Ureter (tissue), 1 donor: ENCODE measurements around the gene ZFP36L1. TPM values are rescaled to one million over a fixed set of nuclear protein-coding genes. Genes with fewer than 3 reads are reported as not detected.

Experiments
- DNase-seq: peaks from one replicate; pipeline ENCODE4 v3.0.0-alpha.2; 2020; ENCODE audit warnings: low spot score
- total RNA-seq: library from RNA; stranded (reverse); gene quantifications from one replicate; pipeline ENCODE4 v1.2.4, GENCODE V29; 2023
- donor health status: DM: yes; HTN: yes; CAD: no.

ZFP36L1 gene, protein sequence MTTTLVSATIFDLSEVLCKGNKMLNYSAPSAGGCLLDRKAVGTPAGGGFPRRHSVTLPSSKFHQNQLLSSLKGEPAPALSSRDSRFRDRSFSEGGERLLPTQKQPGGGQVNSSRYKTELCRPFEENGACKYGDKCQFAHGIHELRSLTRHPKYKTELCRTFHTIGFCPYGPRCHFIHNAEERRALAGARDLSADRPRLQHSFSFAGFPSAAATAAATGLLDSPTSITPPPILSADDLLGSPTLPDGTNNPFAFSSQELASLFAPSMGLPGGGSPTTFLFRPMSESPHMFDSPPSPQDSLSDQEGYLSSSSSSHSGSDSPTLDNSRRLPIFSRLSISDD
- total RNA-seq, result 393 TPM

DNA sequence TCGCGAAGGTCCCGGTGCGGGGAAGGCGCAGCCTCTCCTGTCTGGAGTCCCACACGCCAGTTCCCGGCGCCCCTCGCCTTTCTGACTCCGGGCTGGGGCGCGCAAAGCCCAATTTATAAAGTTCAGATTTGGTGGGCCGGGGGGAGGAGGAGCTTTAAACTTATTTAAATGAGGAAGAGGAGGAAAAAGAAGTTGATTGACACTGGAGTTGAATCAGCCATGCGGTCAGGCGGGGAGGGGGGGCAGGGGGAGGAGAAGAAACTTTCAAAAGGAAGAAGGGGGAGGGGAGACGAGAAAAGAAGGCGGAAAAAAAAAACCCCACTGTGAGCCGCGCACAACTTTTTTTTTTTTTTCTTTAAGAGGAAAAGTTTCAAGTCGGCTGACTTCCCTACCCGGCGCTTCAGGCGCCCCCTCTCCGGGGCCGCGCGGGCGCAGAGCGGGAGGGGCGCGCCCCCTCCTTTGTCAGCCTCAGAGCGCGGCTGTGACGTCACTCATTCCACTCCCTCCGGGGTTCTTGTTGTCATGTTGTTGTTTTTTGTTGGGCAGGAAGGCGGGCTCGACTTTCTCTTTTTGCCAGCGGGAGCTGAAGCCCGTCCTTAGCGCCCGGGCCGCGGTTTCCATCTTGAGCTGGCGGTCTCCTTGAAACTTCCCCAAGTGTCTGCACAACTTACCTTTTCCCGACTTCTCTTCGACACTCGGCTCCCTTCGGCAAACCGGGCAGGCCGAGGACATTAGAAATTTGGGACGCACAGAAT is at the start of gene ZFP36L1:
TSS of gene ZFP36L1 (minus strand) at position 89 of the 755 bp plus-strand sequence. CDS start 129 bp downstream, outside the sequence.
- peak; percentile 96 for DNase-seq

DNA sequence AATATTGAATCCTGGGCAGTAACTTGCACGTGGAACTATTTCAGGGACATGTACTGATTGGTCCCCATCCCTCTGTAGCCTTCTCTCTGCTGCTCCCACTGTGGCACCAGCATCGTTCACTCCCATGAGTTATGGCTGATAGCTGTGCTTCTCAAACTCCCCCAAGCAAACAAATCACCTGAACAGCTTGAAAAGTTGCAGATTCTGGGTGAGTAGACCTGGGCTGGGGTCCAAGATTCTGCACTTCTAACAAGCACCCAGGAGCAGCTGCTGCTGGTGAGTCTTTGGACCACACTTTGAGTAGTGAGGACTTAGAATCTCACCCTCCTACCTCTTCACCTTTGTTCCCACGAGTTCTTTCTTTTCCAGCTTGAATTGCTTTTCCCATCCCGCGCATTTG is 49.4 kb upstream of the ZFP36L1 start:
- DNase-seq, result no peak

DNA sequence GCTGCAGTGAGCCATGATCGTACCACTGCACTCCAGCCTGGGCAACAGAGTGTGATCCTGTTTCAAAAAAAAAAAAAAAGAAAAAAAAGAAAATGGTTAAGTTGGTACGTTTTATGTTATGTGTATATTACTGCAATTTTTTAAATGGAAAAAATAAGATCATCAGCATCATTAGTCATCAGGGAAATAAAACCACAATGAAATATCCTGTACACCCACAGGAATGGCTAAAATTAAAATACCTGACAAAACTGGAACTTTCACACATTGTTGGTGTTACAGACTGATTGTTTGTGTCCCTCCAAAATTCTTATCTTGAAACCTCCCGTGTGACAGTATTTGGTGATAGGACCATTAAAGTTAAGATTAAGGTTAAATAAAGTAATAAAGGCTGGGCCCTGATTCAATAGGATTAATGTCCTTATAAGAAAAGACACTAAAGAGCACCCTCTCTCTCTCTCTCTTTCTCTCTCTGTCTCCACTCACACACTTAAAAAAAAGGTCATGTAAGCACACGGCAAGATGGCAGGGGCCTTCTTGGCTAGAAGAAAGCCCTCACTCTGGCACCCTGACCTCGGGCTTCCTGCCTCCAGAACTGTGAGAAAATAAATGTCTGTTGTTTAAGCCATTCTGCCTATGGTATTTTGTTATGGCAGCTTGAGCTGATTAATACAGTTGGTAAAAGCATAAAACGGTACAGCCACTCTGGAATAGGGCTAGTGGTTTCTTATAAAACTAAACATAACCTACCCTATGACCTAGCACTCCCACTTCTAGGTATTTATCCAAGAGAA is 48.3 kb upstream of the ZFP36L1 start:
- peak; percentile 9 for DNase-seq

DNA sequence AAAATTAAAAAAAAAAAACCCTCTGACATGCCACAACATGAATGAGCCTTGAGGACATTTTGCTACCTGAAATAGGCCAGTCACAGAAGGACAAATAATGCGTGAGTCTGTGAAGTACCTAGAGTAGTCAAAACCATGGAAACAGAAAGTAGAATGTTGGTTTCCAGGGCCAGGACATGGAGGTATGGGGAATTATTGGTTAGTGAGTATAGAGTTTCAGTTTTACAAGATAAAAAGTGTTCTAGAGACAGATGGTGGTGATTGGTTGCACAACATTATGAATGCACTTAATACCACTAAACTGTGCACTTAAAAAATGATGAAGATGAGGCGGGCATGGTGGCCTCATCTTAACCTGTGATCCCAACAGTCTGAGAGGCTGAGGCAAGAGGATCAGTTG is 47.6 kb upstream of the ZFP36L1 start:
- DNase-seq, result no peak

DNA sequence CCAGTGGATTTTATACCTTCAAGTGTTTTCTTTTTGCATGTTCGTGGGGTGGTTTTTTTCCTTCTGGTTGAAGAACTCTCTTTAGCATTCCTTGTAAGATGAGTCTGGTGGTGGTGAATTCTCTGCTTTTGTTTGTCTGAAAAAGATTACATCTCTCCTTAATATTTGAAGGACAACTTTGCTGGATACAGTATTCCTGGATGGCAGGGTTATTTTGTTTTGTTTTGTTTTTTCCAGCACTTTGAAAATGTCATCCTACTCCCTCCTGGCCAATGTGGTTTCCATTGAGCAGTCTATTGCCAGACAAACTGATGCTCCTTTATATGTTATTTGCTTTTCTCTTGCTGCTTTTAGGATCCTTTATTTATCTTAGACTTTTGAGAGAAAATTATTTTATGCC is 43.2 kb upstream of the ZFP36L1 start:
- no peak for DNase-seq

DNA sequence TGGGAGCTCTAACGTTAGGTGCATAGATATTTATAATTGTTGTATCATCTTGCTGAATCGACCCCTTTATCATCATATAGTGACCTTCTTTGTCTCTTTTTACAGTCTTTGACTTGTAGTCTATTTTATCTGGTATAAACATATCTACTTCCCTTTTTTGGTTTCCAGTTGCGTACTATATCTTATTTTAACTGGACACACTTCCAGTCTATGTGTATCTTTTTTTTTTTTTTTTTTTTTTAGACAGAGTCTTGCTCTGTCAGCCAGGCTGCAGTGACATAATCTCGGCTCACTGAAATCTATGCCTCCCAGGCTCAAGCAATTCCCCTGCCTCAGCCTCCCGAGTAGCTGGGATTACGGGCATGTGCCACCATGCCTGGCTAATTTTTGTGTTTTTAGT is 41.9 kb upstream of the ZFP36L1 start:
- DNase-seq, result no peak

DNA sequence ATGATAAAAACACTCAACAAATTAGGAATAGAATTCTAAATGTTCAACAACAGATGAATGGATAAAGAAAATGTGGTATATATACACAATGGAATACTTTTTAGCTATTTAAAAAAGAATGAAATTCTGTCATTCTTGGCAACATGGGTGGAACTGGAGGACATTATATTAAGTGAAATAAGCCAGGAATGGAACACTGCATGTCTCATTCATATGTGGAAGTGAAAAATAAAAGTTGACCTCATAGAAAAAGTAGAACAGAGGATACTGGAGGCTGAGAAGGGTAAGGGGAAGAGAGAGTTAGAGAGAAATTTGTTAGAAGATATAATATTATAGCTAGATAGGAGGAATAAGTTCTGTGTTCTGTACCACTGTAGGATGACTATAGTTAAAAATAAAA is 35.8 kb upstream of the ZFP36L1 start:
- DNase-seq, result no peak

DNA sequence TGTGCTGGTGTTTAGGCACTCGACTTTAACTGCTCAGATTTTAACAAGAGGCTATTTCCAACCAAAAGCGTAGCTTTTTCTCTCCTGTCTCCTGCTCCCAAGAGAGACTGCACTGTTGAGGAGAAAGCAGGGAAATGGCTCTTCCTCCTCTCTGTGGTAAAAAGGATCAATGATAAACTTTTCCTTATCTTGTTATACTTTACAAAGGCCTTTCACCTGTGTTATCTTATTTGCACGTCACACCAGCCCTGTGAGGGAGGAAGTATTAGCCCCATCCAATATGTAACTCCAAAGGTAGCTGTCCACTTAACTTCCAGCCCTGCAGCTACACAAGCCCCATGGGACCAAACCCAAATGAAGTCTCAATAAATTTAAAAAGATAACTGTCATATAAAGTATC is 32.9 kb upstream of the ZFP36L1 start:
- DNase-seq, result no peak

DNA sequence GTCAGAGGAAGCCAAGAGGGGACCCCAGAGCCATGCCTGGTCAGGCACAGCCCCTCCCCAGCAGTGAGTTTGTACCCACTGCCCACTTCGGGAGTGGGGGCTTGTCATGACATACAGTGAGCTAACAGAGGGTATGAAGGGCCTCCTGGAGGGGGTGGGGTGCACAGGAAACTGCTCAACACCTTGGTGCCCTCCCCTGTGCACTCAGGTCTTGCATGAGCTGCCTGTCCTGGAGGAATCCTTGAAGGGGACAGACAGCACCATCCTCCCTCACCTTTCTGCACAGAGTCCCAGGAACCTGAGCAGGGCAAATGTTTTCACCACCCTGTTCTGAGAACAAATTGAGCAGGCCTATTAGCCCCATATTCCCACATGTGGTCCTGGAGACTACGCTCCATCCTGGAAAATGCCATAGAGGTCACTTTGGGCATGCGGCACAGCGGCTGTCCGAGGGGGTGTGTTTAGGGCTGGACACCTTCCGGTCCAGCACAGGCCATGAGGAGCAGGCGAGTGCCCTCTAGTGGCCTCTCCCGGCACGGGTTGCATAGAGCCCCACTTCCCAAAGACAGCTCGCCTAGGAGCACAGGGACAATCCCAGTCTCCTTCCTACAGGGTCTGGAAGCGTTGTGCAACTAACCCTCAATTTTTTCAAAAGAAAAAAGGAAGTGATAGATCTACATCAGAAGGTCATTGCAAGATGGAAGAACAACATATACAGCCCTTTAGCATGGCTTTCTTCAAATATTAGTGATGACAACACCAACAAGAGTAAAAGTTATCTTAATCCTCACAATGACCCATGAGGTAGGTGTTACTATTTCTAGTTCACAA is 31.9 kb upstream of the ZFP36L1 start:
- DNase-seq, result peak; percentile 82

DNA sequence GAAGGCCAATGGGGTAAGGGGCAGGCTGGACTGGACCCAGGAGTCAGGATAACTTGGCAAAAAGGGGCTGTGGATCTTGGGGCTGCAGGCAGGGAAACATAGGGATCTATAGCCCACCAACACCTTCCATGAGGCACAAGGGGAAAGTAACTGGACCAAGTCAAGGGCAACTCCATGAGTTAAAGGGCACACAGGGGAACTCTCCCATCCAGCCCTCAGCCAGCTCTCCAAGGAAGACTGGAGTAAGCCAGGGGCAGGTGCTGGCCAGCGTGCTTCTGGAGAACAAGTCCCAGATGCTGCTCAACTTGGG is 31.3 kb upstream of the ZFP36L1 start:
- DNase-seq, result no peak

DNA sequence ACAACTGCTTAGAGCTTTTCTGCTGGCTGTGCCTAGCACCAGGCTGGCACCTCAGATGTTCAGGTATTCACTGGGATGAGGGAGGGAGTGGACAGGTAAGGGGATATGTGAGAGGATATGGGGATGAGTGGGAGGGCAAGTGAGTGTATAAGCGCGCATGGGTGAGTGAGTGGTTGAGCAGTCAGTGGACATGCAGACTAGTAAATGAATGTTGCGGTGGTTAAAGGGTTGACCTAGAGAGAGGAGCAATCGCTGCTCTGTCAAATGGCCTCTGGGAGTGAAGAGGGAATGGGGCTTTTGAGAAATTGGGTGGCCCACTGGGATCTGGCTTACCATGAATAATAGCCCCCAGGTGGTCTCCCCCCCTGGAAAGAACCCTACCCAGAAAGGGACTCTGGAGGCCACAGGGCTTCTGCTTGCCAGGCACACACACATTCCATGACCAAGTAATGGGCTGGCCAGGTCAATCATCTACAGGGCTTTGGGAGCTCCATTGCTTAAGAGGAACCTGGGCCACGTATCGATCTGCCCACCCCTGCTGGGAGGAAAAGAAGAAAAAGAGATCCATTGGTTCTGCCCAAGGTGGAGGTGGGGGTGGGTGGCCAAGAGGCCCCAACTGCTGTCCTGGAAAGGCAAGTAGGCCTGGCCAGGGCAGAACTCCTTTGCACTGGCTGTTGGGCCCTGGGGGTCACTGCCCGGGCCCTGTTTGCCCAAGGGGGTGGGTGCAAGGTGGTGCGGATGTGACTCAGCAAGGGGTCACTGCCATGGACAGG is 30.8 kb upstream of the ZFP36L1 start:
- no peak for DNase-seq

DNA sequence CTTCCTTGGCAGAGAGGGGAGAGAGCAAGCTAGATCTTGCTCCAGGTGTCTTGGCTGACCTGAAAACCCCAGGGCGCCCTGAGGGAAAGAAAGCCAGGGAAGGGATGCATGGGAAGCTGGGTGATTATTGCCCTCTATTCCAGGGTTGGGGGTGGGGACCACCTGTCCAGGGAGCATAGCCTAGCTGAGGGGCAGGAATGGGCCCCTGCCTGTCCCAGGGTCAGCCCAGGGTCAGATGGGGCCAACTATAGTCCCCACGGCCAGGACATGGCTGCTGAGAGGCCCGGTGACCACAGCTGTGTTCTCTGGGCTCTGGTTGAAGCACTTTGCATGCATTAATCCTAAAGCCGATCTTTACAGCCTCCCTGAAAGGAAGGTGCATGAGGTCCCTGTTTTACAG is 30.1 kb upstream of the ZFP36L1 start:
- DNase-seq, result no peak

DNA sequence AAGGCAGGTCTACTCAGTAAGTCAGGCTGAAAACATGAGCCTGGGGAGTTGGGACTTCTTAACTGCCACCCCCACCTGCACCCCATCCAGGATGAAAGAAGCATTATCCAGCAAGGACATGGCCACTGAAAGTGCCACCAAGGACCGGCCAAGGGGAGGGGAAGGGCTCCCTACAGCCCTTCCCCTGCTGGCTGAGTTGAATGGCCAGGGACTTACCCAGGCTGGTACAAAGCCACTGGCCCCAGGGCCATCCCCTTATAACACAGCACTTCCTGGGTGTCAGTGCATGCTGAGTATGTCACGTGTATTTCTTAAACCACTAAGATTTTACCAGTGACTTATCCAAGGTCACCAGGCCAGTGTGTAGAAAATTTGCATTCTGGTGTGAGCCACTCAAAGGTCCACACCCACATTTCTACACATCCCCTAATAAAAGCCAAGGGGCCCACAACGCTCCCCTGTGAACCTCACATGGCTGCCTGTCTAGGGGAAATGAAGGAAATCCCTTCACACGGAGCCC is 29.3 kb upstream of the ZFP36L1 start:
- DNase-seq, result no peak

DNA sequence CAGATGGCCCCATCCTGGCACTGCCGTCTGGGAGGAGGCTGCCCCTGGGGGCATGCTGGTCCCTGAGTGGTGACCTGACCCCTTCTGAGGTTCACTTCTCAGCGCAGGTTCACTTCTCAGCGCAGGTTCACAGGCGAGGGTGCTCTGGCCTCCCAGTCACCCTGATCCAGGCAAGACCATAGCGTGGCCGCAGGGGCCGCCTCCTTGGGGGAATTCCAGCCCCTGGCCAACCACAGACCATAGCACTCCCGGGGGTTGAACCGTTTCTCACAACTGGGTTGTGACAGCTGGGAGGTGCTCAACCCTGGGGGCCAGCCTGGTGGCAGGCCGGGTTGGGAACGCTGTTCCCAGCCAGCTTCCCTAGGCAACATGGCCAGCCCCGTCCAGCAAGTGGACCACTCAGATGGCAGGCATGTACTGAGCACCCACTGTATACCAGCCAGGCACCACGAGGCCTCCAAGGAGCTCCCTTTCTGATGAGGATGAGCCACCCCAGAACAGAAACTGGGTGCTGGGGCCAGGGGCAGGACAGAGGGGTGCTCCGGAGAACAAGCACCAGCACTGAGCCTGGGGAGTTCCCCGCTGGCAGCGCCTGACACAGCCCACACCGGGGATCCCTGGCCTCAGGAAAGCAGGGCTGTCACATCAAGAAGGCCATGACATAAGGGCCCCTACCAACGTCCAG is 28.3 kb upstream of the ZFP36L1 start:
- DNase-seq, result no peak

DNA sequence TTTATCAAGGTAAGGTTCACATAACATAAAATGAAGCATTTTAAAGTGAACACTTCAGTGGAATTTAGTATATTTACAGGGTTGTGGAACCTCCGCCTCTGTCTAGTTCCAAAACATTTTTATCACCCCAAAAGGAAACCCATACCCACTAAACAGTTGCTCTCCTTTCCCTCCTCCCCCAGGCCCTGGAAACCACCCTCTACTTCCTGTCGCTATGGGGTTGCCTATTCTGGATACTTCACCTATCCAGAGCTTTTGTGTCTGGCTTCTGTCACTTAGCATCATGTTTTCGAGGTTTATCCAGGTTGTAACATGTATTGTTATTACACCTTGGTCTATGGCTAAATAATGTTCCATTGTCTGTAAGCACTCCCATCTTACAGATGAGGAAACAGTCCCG is 27.7 kb upstream of the ZFP36L1 start:
- no peak for DNase-seq

DNA sequence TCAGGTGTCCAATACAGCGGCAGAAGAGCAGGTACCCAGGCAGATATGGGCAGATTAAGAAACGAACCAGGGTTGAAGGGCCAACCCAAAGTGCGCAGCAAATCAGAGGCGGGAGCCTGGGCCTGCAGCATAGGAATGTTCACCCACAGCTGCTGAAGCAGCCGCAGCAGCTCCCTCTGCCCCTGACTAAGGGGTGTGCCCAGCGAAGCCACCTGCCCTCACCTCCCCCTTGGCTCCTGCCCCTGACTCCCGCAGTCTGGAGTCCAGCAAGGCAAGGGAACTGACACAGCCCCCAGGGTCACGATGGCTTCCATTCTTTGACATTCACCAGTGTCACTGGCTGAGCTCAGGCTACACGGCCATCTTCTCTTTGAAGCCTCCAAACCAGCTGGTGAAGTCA is 27.3 kb upstream of the ZFP36L1 start:
- no peak for DNase-seq

DNA sequence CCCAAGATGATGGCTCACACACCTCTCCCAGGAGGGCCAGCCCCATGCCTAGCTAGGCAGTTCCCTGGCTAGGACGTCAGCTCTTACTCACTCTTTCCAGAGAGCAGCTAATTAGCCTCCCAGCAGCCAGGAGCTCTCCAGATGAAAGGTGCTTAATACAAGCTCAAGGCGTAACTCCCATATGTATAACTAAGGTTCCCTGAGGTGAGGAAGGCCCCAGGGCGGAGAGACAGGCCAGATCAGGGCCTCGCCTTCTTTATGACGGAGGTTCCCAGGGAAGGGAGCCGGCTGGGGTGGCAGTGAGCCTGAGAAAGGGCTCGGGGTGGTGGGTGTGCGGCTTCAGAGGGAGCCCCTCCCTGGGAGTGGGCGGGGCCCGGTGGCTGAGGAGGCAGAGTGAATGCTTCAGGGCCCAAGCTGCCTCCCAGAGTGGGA is 26.4 kb upstream of the ZFP36L1 start:
- DNase-seq, result no peak

DNA sequence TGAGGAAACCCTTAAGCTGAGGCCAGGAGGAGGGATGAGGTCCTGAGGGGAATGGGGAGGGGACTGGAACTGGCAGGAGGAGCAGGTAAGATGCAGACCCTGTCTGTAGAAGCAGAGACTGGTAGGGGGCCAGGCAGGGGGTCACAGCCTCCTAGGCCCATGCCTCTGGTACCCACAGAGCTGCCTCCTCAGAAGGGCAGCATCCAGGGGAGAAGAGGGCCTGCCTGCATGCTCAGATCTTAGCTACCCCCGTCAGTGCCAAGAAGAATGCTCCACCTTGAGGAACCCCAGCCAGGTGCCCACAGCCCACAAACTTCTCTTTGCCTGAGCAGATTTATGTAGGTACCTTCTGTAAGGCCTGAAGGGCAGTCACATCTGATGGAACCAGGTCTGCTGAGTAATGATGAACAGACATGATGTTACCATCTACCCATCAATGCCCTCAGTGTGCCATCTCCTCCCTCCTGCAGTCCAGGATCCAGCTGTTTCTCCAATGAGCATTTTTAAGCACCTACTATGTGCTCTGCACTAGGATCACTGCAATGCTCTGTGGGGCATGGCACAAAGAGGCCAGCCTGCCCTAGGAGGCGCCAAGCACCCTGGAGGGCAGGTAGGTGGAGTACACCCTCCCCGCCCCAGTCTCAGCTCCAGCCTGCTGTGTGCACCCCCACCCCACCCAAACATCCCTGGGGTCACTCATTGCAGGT is 24.8 kb upstream of the ZFP36L1 start:
- no peak for DNase-seq

DNA sequence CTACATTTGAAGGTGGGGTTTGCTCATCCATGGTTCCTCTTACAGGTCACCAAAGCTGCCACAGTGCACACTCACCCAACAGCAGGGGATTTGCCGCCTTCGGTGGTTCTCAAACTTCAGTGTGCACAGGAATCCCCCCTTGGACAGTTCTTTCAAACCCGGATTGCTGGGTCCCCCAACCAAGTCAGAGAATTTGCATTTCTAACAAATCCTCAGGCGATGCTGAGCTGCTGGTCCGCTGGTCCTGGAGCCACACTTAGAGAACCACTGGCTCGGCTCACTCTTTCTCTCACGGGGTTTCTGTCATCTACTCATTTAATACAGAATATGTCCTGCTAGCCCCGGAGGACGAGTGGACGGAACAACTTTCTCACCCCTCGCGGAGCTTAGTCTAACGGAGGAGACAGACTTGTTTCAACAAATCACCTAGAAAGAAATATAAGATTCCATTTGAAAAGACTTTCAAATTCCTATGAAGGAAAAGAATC is 24.1 kb upstream of the ZFP36L1 start:
- no peak for DNase-seq
